Aorta (tissue), 5 donors: Measurements from ENCODE around the gene SPAG17. TPM values are rescaled to one million over a fixed set of nuclear protein-coding genes. Genes with fewer than 3 reads are reported as not detected.

Experiments used
- ATAC-seq: fragments of 200-7000 bp; cut with Tn5 transposase; one replicate; pipeline ENCODE4 v1.9.1; 2022; ENCODE audit warnings: moderate library complexity; ENCODE audit not compliant: low FRiP score
- DNase-seq, 2 donors: peaks; one replicate each; pipeline ENCODE4 v3.0.0-alpha.2; 2020
- H3K27ac ChIP-seq, 2 donors: one replicate each; pipeline ENCODE4 v1.5.1; 2013; ENCODE audit warnings: low read length in 2 of 2, mild to moderate bottlenecking in 2 of 2, moderate library complexity in 2 of 2, control low read depth in 1 of 2, inconsistent platforms in 1 of 2, low read depth in 1 of 2
- H3K27me3 ChIP-seq, 2 donors: one replicate each; pipeline ENCODE4 v1.6.1; 2013; ENCODE audit warnings: control low read depth in 1 of 2, low read length in 1 of 2, mild to moderate bottlenecking in 1 of 2, moderate library complexity in 1 of 2; ENCODE audit not compliant: insufficient read depth in 2 of 2, control insufficient read depth in 1 of 2
- H3K36me3 ChIP-seq, 2 donors: one replicate each; pipeline ENCODE4 v1.6.1; 2013; ENCODE audit warnings: control low read depth in 1 of 2, low read length in 1 of 2, mild to moderate bottlenecking in 1 of 2; ENCODE audit not compliant: insufficient read depth in 2 of 2, control insufficient read depth in 1 of 2
- H3K4me1 ChIP-seq, 2 donors: one replicate each; pipeline ENCODE4 v1.6.1; 2013; ENCODE audit warnings: low read length in 2 of 2, control low read depth in 1 of 2, mild to moderate bottlenecking in 1 of 2, moderate library complexity in 1 of 2; ENCODE audit not compliant: insufficient read depth in 2 of 2, control insufficient read depth in 1 of 2
- H3K4me3 ChIP-seq, 2 donors: one replicate each; pipeline ENCODE4 v1.5.1; 2013; ENCODE audit warnings: low read length in 2 of 2, control low read depth in 1 of 2, mild to moderate bottlenecking in 1 of 2
- H3K9me3 ChIP-seq: one replicate; pipeline ENCODE4 v1.6.1; 2013; ENCODE audit warnings: mild to moderate bottlenecking, low read length; ENCODE audit not compliant: control insufficient read depth
- WGBS, 2 donors: extraction: QIAGEN DNeasy Blood & Tissue Kit; methylation state at CpG; one replicate each; pipeline ENCODE4 v1.1.7; 2013; 5-methylcytosine and 5-hydroxymethylcytosine counted together
- intact Hi-C, 2 donors: fragments of 100-400 bp; cut with DNase I; formaldehyde crosslinking; loops; one replicate each; pipeline versions ENCODE4 v1.14.2 to v1.15.0; 2022
- long read RNA-seq, 2 donors: library from polyadenylated mRNA; unstranded; transcript quantifications; one replicate each; pipeline ENCODE4 v2.0.0, GENCODE V29; 2020 to 2021
- polyA plus RNA-seq, 2 donors: library from polyadenylated mRNA; stranded (reverse); fragments of 200-250 nt; gene quantifications; one replicate each; pipeline ENCODE4 v1.2.3, GENCODE V29; 2013
- total RNA-seq, 2 donors: library from RNA; stranded (reverse); fragmentation: NEBNext Ultra II Directional; extraction: Animal tissue kit (Norgen Biotek cat#: 25700); gene quantifications; one replicate each; pipeline ENCODE4 v1.2.1, GENCODE V29; 2021
- donor health status: healthy with polysubstance abuse.
- donor health status: Bipolar disorder and iron deficiency.
- donor health status: DM: no; HTN: no; CAD: no.
- donor health status: DM: no; HTN: no; CAD: no.
- donor health status: DM: yes; HTN: yes; CAD: no.

The SPAG17 gene
- total RNA-seq (under 1 TPM in 1 of 2 donors, not detected in 1; 0.06 TPM), polyA plus RNA-seq (not detected)
- long read RNA-seq, donor 1, result 0 reads
- long read RNA-seq, donor 2, partial matches to known transcripts, result 0 of 1 reads
- long read RNA-seq, donor 2, other reads (novel, unspliced or antisense), result 1 of 1 reads

GRCh38 chr1:118185084-118185832 is at the start of gene SPAG17:
Gene SPAG17, minus strand, starts transcription at chr1:118185228. Its CDS starts 71 bp downstream, at chr1:118185157.
- DNase-seq (peak; percentile 64 to 82), ATAC-seq (peak; percentile 85)
- intact Hi-C loops, result no loop called here
- H3K4me3 ChIP-seq, result no peak within 1 kb of the TSS
- no peaks in the 10 kb centered on the region for H3K36me3 ChIP-seq
- WGBS, 2 donors, result 5 to 6% methylated on average over 30 of the region's 30 CpGs
- H3K4me1 ChIP-seq, result no peaks in the 10 kb centered on the region
- H3K27me3 ChIP-seq, result no peaks in the 10 kb centered on the region
- no peak within 1 kb of the TSS for H3K27ac ChIP-seq
- H3K9me3 ChIP-seq, result no peaks in the 10 kb centered on the region

- Histone ChIP-seq H3K27me3 (no peaks in the 10 kb centered on the region), H3K27ac (no peak overlapping the region), H3K4me3 (no peak overlapping the region), H3K9me3 (no peaks in the 10 kb centered on the region), H3K4me1 (no peaks in the 10 kb centered on the region), H3K36me3 (no peaks in the 10 kb centered on the region)
- ATAC-seq (no peak), DNase-seq (no peak)
- WGBS, 2 donors, result 82 to 87% methylated on average over 6 of the region's 6 CpGs
- intact Hi-C loops, result no loop called here
Observed at GRCh38 chr1:118225471-118225870, 40.4 kb upstream of the SPAG17 start.

DNA sequence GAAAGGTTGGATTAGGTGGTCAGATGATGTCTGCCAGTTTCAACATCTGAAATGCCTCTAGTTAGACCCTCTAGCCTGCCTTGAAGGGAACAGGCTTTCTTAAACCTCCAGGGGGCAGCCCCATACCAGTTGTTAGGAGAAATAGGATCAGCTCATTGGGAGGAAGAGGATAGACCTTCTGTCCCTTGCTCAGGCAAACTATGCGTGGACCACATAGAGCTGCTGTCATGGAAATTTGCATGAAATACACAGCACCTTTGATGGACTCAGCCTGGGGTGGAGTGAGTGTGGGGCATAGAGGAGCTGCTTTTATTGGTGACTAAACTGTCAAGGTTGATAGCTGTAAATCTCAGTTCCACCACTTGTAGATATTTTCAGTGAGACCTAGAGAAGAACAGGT is 38.4 kb upstream of the SPAG17 start:
- Histone ChIP-seq H3K4me3 (no peak overlapping the region), H3K36me3 (no peaks in the 10 kb centered on the region), H3K9me3 (no peaks in the 10 kb centered on the region), H3K4me1 (no peaks in the 10 kb centered on the region), H3K27me3 (no peaks in the 10 kb centered on the region), H3K27ac (no peak overlapping the region)
- WGBS, 2 donors, result 48 to 66% methylated on average over 1 of the region's 1 CpG
- no peak for DNase-seq
- no peak for ATAC-seq
- intact Hi-C loops, result no loop called here

- intact Hi-C loops, result no loop called here
- Histone ChIP-seq H3K27me3 (peaks cover 0 to 2% of the 10 kb centered on the region in 2 donors), H3K4me3 (no peak overlapping the region), H3K27ac (no peak overlapping the region), H3K36me3 (no peaks in the 10 kb centered on the region), H3K4me1 (no peaks in the 10 kb centered on the region), H3K9me3 (no peaks in the 10 kb centered on the region)
- DNase-seq, result no peak
- WGBS, 2 donors, result 78 to 81% methylated on average over 2 of the region's 2 CpGs
- ATAC-seq, result no peak
Observed at GRCh38 chr1:118219438-118219837, 34.4 kb upstream of the SPAG17 start.

DNA sequence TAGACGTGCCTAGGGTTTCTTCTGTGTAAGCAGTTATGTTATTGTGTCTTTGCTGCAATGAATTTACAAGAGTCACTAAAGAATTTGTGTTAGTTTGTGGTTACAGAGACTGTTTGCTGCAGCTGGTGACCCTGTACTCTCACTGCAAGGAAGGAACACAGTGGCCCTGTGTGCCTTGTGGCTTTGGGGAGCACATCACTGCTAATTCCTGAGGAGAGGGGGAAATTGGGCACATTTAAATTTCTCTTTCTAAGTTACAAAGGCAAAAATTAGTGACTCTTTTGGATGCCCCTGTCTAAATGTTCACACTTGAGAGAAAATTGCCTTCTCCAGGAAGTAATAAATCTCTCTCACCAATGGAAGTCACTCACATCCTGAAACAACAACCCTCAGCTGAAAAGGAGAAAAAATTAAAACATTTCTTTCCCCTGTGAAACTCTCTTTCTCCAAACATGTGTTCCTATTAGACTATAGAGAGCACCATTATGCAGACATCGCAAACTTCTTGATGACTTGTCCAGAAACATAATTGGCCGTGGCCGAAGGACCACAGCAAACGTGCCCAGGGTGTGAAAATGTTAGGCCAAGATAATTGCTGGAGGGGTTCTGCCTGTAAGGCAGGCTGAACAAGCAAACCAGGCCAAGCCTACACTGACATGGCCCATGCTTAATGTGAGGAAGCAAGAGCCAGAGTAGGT is 32.3 kb upstream of the SPAG17 start:
- ATAC-seq (no peak), DNase-seq (no peak)
- peaks cover 0 to 2% of the 10 kb centered on the region in 2 donors for H3K27me3 ChIP-seq
- H3K4me3 ChIP-seq, result no peak overlapping the region
- intact Hi-C loops, result no loop called here
- H3K4me1 ChIP-seq, result no peaks in the 10 kb centered on the region
- no peaks in the 10 kb centered on the region for H3K9me3 ChIP-seq
- no peaks in the 10 kb centered on the region for H3K36me3 ChIP-seq
- no peak overlapping the region for H3K27ac ChIP-seq
- WGBS, 2 donors, result 34 to 40% methylated on average over 5 of the region's 5 CpGs

GRCh38 chr1:118214866-118215265 is 29.8 kb upstream of the SPAG17 start:
- intact Hi-C loops, result no loop called here
- DNase-seq (no peak), ATAC-seq (no peak)
- no peaks in the 10 kb centered on the region for H3K36me3 ChIP-seq
- H3K4me1 ChIP-seq, result no peaks in the 10 kb centered on the region
- 87 to 91% methylated on average over 2 of the region's 2 CpGs for WGBS, 2 donors
- H3K27me3 ChIP-seq, result peaks cover 0 to 2% of the 10 kb centered on the region in 2 donors
- no peak overlapping the region for H3K27ac ChIP-seq
- H3K4me3 ChIP-seq, result no peak overlapping the region
- H3K9me3 ChIP-seq, result no peaks in the 10 kb centered on the region

DNA sequence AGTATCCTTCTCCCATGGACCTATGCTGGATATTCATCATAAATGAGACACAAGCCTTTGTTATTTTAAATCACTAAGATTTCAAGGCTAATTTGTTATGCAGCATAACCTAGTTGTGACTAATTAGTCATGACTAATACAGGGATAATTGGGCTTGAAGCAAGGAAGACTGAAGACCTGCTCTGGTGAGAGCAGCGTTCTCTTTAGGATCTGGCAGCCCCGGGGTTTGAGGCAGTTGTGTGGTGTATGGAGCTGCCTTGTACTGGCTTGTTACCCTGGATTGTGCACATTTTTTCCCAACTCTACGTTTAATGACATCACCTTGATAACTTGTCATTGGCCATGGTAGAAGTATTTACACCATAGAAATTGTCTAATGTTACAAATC is 25.7 kb upstream of the SPAG17 start:
- intact Hi-C loops, result no loop called here
- no peak overlapping the region for H3K4me3 ChIP-seq
- ATAC-seq (no peak), DNase-seq (no peak)
- WGBS, 2 donors, result 51 to 72% methylated on average over 3 of the region's 3 CpGs
- H3K27me3 ChIP-seq, result no peaks in the 10 kb centered on the region
- no peaks in the 10 kb centered on the region for H3K36me3 ChIP-seq
- H3K4me1 ChIP-seq, result no peaks in the 10 kb centered on the region
- no peak overlapping the region for H3K27ac ChIP-seq
- peaks cover 2% of the 10 kb centered on the region for H3K9me3 ChIP-seq

DNA sequence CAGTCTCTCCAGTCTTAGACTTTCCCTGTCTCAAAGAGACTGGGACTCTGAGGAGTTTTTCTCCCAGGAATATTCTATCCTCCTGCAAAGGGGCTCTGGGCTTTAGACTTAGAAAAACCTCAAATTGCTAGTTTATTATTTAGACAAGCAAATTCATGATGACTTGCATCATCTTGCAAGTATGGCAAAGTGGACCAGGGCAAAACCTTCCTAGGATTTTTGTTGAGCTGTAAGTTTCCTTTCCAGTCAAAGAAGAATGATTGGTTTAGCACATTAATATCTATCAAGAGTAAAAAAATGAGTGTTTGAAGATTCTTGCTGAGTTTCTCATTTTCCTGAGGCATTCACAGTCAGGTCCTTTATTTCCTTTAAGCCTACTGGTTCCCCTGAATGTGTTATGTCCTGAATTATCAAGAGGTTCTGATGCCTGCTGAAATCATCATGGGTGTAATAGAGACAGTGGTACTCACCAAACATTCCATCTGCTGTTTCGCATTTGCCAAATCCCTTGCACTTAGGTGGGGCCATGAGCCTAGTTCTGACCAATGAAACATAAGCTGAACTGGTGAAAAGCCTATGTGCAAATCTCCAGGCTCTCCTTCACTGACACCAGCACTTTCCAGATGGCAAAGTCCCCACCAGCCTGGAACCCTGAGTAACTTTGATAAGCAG is 25.2 kb upstream of the SPAG17 start:
- H3K4me3 ChIP-seq, result no peak overlapping the region
- H3K4me1 ChIP-seq, result no peaks in the 10 kb centered on the region
- 86 to 96% methylated on average over 1 of the region's 1 CpG for WGBS, 2 donors
- no peaks in the 10 kb centered on the region for H3K27me3 ChIP-seq
- no peak for ATAC-seq
- no peak overlapping the region for H3K27ac ChIP-seq
- peaks cover 2% of the 10 kb centered on the region for H3K9me3 ChIP-seq
- H3K36me3 ChIP-seq, result no peaks in the 10 kb centered on the region
- no peak for DNase-seq
- intact Hi-C loops, result no loop called here
